ENCODE results near the gene NMRAL1.

DNA sequence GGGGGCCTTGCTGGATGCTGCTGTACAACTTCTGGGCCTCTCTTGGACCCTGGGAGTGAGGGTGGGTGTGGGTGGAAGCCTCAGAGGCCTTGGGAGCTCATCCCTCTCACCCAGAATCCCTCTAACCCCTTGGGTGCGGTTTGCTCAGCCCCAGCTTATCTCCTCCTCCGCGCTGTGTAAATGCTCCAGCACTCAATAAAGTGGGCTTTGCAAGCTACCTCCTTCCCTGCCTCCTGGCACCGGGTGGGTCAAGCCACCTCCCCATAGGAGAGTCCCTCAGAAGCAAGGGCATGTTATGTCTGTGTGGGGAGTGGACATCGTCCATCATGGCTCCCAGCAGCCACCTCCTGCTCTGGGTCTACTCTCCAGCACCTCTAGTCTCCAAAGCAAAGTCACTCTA, 35.7 kb upstream of the NMRAL1 start:
- TF ChIP-seq POLR2A (IDR thresholded peaks at IDR 0.05): no peak
- TF ChIP-seq, protein P1, sequence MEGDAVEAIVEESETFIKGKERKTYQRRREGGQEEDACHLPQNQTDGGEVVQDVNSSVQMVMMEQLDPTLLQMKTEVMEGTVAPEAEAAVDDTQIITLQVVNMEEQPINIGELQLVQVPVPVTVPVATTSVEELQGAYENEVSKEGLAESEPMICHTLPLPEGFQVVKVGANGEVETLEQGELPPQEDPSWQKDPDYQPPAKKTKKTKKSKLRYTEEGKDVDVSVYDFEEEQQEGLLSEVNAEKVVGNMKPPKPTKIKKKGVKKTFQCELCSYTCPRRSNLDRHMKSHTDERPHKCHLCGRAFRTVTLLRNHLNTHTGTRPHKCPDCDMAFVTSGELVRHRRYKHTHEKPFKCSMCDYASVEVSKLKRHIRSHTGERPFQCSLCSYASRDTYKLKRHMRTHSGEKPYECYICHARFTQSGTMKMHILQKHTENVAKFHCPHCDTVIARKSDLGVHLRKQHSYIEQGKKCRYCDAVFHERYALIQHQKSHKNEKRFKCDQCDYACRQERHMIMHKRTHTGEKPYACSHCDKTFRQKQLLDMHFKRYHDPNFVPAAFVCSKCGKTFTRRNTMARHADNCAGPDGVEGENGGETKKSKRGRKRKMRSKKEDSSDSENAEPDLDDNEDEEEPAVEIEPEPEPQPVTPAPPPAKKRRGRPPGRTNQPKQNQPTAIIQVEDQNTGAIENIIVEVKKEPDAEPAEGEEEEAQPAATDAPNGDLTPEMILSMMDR (IDR thresholded peaks at IDR 0.05): no peak

Data from lower leg skin (tissue), 3 donors.